Endothelial cell of umbilical vein (primary cell): ENCODE results near the gene TET1. TPM values are rescaled to one million over a fixed set of nuclear protein-coding genes. Genes with fewer than 3 reads are reported as not detected.

ENCODE experiments used
- BruUV-seq: library from RNA; stranded (reverse); fragments of 400-500 nt; replicated peaks from 2 replicates; lab custom pipeline; 2021; lab: Mats Ljungman, UMichigan
- CTCF ChIA-PET: fragments of 300-600, 350-600 bp; sonication (Branson Sonifier 250); formaldehyde crosslinking; loops from one replicate; lab custom pipeline; 2021; ENCODE audit warnings: antibody characterized with exemption, inconsistent platforms; lab: Charles Lee
- POLR2A ChIA-PET: fragments of 300-600, 350-600 bp; sonication (Branson Sonifier 250); formaldehyde crosslinking; loops from one replicate; lab custom pipeline; 2021; ENCODE audit warnings: antibody characterized with exemption, inconsistent platforms; lab: Charles Lee
- DNase-seq: peaks from one replicate; pipeline ENCODE4 v3.0.0-alpha.2; 2011; ENCODE audit warnings: low read depth, low spot score
- FAIRE-seq: peaks from 2 replicates; lab custom pipeline; 2011; peaks lifted over from hg19 to GRCh38; lab: Jason Lieb, UNC
- H2AFZ ChIP-seq: 2 replicates; pipeline ENCODE4 v1.6.0; 2012; ENCODE audit warnings: low read depth, low read length, control low read depth, inconsistent platforms
- H3K27ac ChIP-seq: 2 replicates; pipeline ENCODE4 v1.5.1; 2011; ENCODE audit warnings: low read depth, mild to moderate bottlenecking, control low read depth, low read length, moderate library complexity; ENCODE audit not compliant: insufficient read depth
- H3K27me3 ChIP-seq, 2 experiments: 2 replicates each; pipeline versions ENCODE4 v1.6.0 to v1.6.1; 2011; ENCODE audit warnings: low read length in 2 of 2, mixed read lengths in 1 of 2; ENCODE audit not compliant: control insufficient read depth in 2 of 2, insufficient read depth in 2 of 2
- H3K36me3 ChIP-seq, 2 experiments: 2 replicates in 1 of 2; 3 replicates in 1 of 2; pipeline ENCODE4 v1.5.1; 2011; ENCODE audit warnings: low read length in 2 of 2, mild to moderate bottlenecking in 1 of 2, moderate library complexity in 1 of 2; ENCODE audit not compliant: control insufficient read depth in 2 of 2, insufficient read depth in 2 of 2; ENCODE audit errors: extremely low read depth in 1 of 2
- H3K4me1 ChIP-seq: 3 replicates; pipeline ENCODE4 v1.5.1; 2011; ENCODE audit warnings: mild to moderate bottlenecking, low read length; ENCODE audit not compliant: control insufficient read depth, insufficient read depth; ENCODE audit errors: extremely low read depth
- H3K4me2 ChIP-seq: 2 replicates; pipeline ENCODE4 v1.6.1; 2011; ENCODE audit warnings: low read length, control low read depth, mixed read lengths; ENCODE audit not compliant: insufficient read depth
- H3K4me3 ChIP-seq, 3 experiments: fragments of 200-600 bp in 1 of 3; sonication (generic), shearing (Covaris generic) in 1 of 3; replicated peaks in 1 of 3; 2 replicates each; pipeline ENCODE4 v1.5.1; 2011 to 2016; ENCODE audit warnings: control low read depth in 3 of 3, low read length in 3 of 3, mild to moderate bottlenecking in 2 of 3, inconsistent platforms in 1 of 3, low read depth in 1 of 3, moderate library complexity in 1 of 3; ENCODE audit not compliant: insufficient read depth in 1 of 3
- H3K79me2 ChIP-seq: 2 replicates; pipeline ENCODE4 v1.6.0; 2012; ENCODE audit warnings: low read length, inconsistent platforms; ENCODE audit not compliant: control insufficient read depth, insufficient read depth
- H3K9ac ChIP-seq: replicated peaks from 2 replicates; pipeline ENCODE3; 2011; ENCODE audit warnings: low read length, control low read depth; ENCODE audit not compliant: insufficient read depth; ENCODE audit errors: extremely low read depth
- H3K9me1 ChIP-seq: replicated peaks from 3 replicates; pipeline ENCODE4 v1.6.0; 2011; ENCODE audit warnings: mild to moderate bottlenecking, low read length; ENCODE audit not compliant: control insufficient read depth, insufficient read depth; ENCODE audit errors: extremely low read depth
- H3K9me3 ChIP-seq: replicated peaks from 2 replicates; pipeline ENCODE4 v1.5.1; 2012; ENCODE audit warnings: low read length, inconsistent platforms; ENCODE audit not compliant: control insufficient read depth, insufficient read depth
- H4K20me1 ChIP-seq: replicated peaks from 2 replicates; pipeline ENCODE3; 2011; ENCODE audit warnings: mild to moderate bottlenecking, low read length; ENCODE audit not compliant: control insufficient read depth, insufficient read depth; ENCODE audit errors: extremely low read depth
- EZH2 ChIP-seq: IDR thresholded peaks from 2 replicates; pipeline ENCODE4 v1.6.1; 2012; ENCODE audit warnings: borderline replicate concordance, low read depth, mild to moderate bottlenecking, moderate library complexity, low read length, inconsistent platforms; ENCODE audit not compliant: severe bottlenecking
- FOS ChIP-seq: IDR thresholded peaks from 2 replicates; pipeline ENCODE4 v1.6.1; 2011; ENCODE audit warnings: mild to moderate bottlenecking, low read length, moderate library complexity, borderline replicate concordance; ENCODE audit not compliant: insufficient read depth
- GATA2 ChIP-seq: IDR thresholded peaks from 2 replicates; pipeline ENCODE4 v1.7.0; 2011; ENCODE audit warnings: low read depth, mild to moderate bottlenecking, moderate library complexity, mixed read lengths, low read length; ENCODE audit not compliant: insufficient read length, insufficient read depth
- JUN ChIP-seq: IDR thresholded peaks from 2 replicates; pipeline ENCODE4 v1.6.1; 2011; ENCODE audit warnings: borderline replicate concordance, low read depth; ENCODE audit not compliant: insufficient read length, insufficient read depth
- MYC ChIP-seq: IDR thresholded peaks from one replicate; pipeline ENCODE4 v1.6.1; 2011; ENCODE audit warnings: mild to moderate bottlenecking, low read depth, low read length
- POLR2A ChIP-seq: IDR thresholded peaks from 2 replicates; pipeline ENCODE4 v1.6.1; 2012; ENCODE audit warnings: low read depth, mild to moderate bottlenecking, control low read depth, low read length
- POLR2AphosphoS5 ChIP-seq: IDR thresholded peaks from 2 replicates; pipeline ENCODE4 v1.6.1; 2012; ENCODE audit warnings: low read depth, mild to moderate bottlenecking, control low read depth, low read length, moderate library complexity; ENCODE audit not compliant: insufficient read depth
- dilution Hi-C: fragments of 300-500 bp; cut with MboI; formaldehyde crosslinking; loops from one replicate; pipeline ENCODE4 v1.15.0; 2019; ENCODE audit warnings: low sequenced_read_pairs; ENCODE audit not compliant: extremely low pct_ligation_motif_present
- intact Hi-C: fragments of 100-400 bp; cut with micrococcal nuclease; formaldehyde crosslinking; loops from one replicate; pipeline ENCODE4 v1.10.0; 2022
- polyA plus RNA-seq, 4 experiments: library from polyadenylated mRNA; depleted of rRNA in 3 of 4; stranded (reverse) in 3 of 4; unstranded in 1 of 4; fragments of >200 nt; gene quantifications; 2 replicates each; pipeline versions ENCODE4 v1.2.1 to v1.2.3, GENCODE V29; 2011 to 2012; ENCODE audit warnings: missing spikeins in 1 of 4
- total RNA-seq: library from RNA; stranded (reverse); gene quantifications from 2 replicates; pipeline ENCODE4 v1.2.3, GENCODE V29; 2021
- TF ChIP-seq, protein P1 (sequence below): IDR thresholded peaks from 2 replicates; pipeline ENCODE4 v1.6.1; 2011; ENCODE audit not compliant: insufficient read depth, insufficient read length
- TF ChIP-seq, protein P2 (sequence below), 2 donors: IDR thresholded peaks; 1 replicate in 1 of 2; 2 replicates in 1 of 2; pipeline ENCODE4 v1.5.1; 2011; ENCODE audit warnings: low read length in 2 of 2, mild to moderate bottlenecking in 2 of 2, moderate library complexity in 2 of 2, control low read depth in 1 of 2, inconsistent platforms in 1 of 2, low read depth in 1 of 2; ENCODE audit not compliant: insufficient read depth in 1 of 2; ENCODE audit errors: extremely low read depth in 1 of 2

TET1 gene
- total and polyA plus RNA-seq, 2 donors (not counting 3 experiments of a cell fraction or from before 2014, with no cell fraction given), result 0.23 to 1.5 TPM

DNA sequence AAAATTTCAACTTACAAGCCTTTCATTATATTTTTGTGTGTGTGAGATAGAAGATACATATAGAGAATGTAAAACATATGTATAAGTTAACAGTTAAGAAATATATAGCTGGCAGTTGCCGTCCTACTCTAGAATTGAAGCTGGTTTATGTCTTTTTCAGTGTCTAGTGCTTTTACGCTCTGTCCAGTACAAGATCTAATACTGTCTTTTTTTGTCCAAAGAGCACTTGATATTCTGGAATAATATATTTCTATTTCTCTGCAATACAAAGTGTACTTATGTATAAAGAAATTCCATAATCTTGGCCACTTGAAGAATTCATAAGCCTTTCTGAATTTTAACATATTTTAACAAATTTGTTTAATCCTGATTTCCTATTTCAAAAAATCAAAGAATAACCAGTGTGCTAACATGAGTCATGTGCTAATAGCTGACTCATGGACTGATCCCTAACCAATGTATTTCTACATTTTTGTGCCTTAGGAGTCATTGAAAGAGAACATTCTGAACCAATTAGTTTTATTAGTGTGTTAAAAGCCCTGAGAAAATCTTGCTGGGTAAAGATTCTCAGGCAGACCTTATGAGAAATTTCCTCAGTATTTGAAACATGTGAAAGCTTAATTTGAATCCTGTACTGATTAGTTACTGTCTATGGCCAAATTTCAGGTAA, 87.7 kb downstream of the TET1 start:
- Histone ChIP-seq H3K27me3 (no peaks in the 10 kb centered on the region), H3K9me3 (no peaks in the 10 kb centered on the region), H3K36me3 (no peaks in the 10 kb centered on the region), H3K4me1 (no peaks in the 10 kb centered on the region), H3K9ac (no peak overlapping the region), H3K27ac (no peak overlapping the region), H2AFZ (no peak overlapping the region), H4K20me1 (no peaks in the 10 kb centered on the region), H3K9me1 (no peaks in the 10 kb centered on the region), H3K79me2 (no peaks in the 10 kb centered on the region), H3K4me2 (no peak overlapping the region), H3K4me3 (no peak overlapping the region)
- ChIA-PET POLR2A (no interaction called here), CTCF (interaction anchor here (0.8 to 1.1 kb wide), 4 partner anchors 11 to 110 kb away, joined by 3 to 4 read pairs (median 3); no protein-coding TSS in a partner anchor)
- FAIRE-seq, result peak; percentile 28
- TF ChIP-seq FOS (peak; percentile 75), EZH2 (no peak), JUN (peak; percentile 24)
- DNase-seq, result no peak
- dilution Hi-C loops (no loop called here), intact Hi-C loops (no loop called here)
- no TSS peak for BruUV-seq

DNA sequence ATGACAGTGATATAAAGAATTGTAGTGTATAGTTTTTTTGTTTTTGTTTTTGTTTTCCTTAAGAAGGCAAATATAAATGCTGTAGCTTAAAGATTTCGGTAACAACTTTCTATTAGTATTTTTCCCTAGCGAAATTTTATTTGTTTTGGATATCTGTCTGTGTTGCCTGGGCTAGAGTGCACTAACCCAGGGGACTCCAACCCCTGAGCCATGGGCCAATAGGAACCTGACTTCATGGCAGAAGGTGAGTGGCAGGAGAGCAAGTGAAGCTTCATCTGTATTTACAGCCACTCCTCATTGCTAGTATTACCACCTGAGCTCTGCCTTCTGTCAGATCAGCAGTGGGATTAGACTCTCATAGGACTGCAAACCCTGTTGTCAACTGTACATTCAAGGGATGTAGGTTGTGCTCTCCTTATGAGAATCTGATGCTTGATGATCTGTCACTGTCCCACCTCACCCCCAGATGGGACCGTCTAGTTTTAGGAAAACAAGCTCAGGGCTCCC, 95.5 kb downstream of the TET1 start:
- Histone ChIP-seq H3K36me3 (no peaks in the 10 kb centered on the region), H3K27ac (no peak overlapping the region), H3K9ac (no peak overlapping the region), H3K4me1 (no peaks in the 10 kb centered on the region), H3K4me2 (no peak overlapping the region), H2AFZ (no peak overlapping the region), H3K27me3 (no peaks in the 10 kb centered on the region), H3K9me3 (no peaks in the 10 kb centered on the region), H3K79me2 (no peaks in the 10 kb centered on the region), H3K9me1 (no peaks in the 10 kb centered on the region), H4K20me1 (no peaks in the 10 kb centered on the region), H3K4me3 (no peak overlapping the region)
- ChIA-PET CTCF (interaction anchor here (1.5 kb wide), 1 partner anchor 105 kb away, joined by 4 read pairs; no protein-coding TSS in a partner anchor), POLR2A (no interaction called here)
- TF ChIP-seq POLR2AphosphoS5 (no peak), EZH2 (no peak), FOS (no peak), JUN (no peak), POLR2A (no peak), MYC (no peak), GATA2 (no peak)
- TF ChIP-seq, protein P1, sequence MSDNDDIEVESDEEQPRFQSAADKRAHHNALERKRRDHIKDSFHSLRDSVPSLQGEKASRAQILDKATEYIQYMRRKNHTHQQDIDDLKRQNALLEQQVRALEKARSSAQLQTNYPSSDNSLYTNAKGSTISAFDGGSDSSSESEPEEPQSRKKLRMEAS, result no peak
- TF ChIP-seq, protein P2, sequence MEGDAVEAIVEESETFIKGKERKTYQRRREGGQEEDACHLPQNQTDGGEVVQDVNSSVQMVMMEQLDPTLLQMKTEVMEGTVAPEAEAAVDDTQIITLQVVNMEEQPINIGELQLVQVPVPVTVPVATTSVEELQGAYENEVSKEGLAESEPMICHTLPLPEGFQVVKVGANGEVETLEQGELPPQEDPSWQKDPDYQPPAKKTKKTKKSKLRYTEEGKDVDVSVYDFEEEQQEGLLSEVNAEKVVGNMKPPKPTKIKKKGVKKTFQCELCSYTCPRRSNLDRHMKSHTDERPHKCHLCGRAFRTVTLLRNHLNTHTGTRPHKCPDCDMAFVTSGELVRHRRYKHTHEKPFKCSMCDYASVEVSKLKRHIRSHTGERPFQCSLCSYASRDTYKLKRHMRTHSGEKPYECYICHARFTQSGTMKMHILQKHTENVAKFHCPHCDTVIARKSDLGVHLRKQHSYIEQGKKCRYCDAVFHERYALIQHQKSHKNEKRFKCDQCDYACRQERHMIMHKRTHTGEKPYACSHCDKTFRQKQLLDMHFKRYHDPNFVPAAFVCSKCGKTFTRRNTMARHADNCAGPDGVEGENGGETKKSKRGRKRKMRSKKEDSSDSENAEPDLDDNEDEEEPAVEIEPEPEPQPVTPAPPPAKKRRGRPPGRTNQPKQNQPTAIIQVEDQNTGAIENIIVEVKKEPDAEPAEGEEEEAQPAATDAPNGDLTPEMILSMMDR (IDR thresholded peaks at IDR 0.05; ENCODE audit: extremely low read depth in 1 of 2, insufficient read depth in 1 of 2, low read depth in 1 of 2, low read length in 2 of 2), result no peak
- intact Hi-C loops, result no loop called here
- DNase-seq, result no peak
- dilution Hi-C loops, result no loop called here
- no peak for FAIRE-seq
- no TSS peak for BruUV-seq
